ENCODE measurements around the gene GPR176. TPM values are rescaled to one million over a fixed set of nuclear protein-coding genes. Genes with fewer than 3 reads are reported as not detected.

The GPR176 gene
- total RNA-seq, 2 experiments from 2014 or later: 0.57 TPM; not detected in 1

DNA sequence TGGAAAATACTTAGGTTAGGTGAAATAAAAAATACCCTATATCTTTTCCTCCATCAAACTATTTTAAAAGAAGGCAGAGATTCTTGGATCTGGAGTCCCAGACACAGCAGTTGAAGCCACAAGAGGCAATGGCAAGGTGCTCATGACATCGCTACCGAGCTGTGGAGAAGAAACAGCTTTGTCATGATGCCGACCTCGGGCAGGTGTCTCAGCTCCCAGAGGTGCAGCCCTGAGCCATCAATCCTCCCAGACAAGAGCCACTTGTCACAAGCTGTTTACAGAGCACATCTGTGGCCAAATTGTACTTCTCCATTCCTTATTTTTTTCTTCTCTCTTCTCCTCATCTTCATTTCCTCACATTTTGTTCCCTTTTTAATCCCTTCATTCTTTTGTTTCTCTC, 50.8 kb downstream of the GPR176 start:
- Histone ChIP-seq H3K27ac (ENCODE audit: low read depth, low read length, poor library complexity, severe bottlenecking) (no peak overlapping the region), H3K4me2 (ENCODE audit: low read length) (no peak overlapping the region), H3K9me3 (ENCODE audit: low read length) (no peaks in the 10 kb centered on the region), H3K36me3 (ENCODE audit: insufficient read depth, low read length) (no peaks in the 10 kb centered on the region), H3K9me2 (ENCODE audit: insufficient read depth, low read length) (no peaks in the 10 kb centered on the region), H3K4me3 (ENCODE audit: low read depth, low read length, poor library complexity, severe bottlenecking) (no peak overlapping the region), H3K4me1 (ENCODE audit: insufficient read depth, low read length, poor library complexity, severe bottlenecking) (no peaks in the 10 kb centered on the region), H3K79me2 (ENCODE audit: insufficient read depth, low read depth, low read length) (no peaks in the 10 kb centered on the region), H2AFZ (ENCODE audit: low read length) (no peak overlapping the region), H4K20me1 (ENCODE audit: insufficient read depth, low read length) (no peaks in the 10 kb centered on the region)
- ChIA-PET CTCF (ENCODE audit: unreplicated experiment) (no interaction called here), POLR2A (no interaction called here)
- TF ChIP-seq EZH2phosphoT487 (IDR thresholded peaks at IDR 0.05; ENCODE audit: borderline replicate concordance, low read depth, low read length): no peak
- no TSS peak for BruUV-seq (replicated peaks)
- intact Hi-C loops (cut with micrococcal nuclease; ENCODE audit: unreplicated experiment): no loop called here
- DNase-seq (ENCODE audit: low spot score): no peak

DNA sequence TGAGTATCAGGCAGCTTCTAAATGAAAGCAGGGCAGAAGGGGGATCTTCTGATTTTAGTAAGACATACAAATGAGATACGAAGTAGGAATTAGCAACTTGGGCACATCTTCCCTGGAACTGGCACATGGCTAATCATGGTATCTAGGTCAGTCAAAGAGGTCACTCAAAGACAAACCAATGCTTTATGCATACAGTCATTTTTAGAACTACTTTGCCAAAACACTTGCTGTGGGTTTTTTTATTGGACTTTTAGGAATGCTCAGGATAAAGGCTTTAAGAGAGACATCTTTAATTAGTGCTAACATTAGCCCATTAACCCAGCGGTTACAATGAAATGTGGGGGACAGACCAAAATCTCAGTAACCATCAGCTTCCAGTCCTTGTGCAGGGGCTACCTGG, 51.7 kb downstream of the GPR176 start:
- H3K4me1 ChIP-seq (ENCODE audit: insufficient read depth, low read length, poor library complexity, severe bottlenecking): no peaks in the 10 kb centered on the region
- ChIA-PET POLR2A (interaction anchor here (0.6 kb wide), 1 partner anchor 15 kb away, joined by 3 read pairs; no protein-coding TSS in a partner anchor), CTCF (ENCODE audit: unreplicated experiment) (no interaction called here)
- H3K4me3 ChIP-seq (ENCODE audit: low read depth, low read length, poor library complexity, severe bottlenecking): no peak overlapping the region
- intact Hi-C loops (cut with micrococcal nuclease; ENCODE audit: unreplicated experiment): no loop called here
- no peaks in the 10 kb centered on the region for H4K20me1 ChIP-seq (ENCODE audit: insufficient read depth, low read length)
- H3K36me3 ChIP-seq (ENCODE audit: insufficient read depth, low read length): no peaks in the 10 kb centered on the region
- no peaks in the 10 kb centered on the region for H3K9me2 ChIP-seq (ENCODE audit: insufficient read depth, low read length)
- no peak overlapping the region for H3K27ac ChIP-seq (ENCODE audit: low read depth, low read length, poor library complexity, severe bottlenecking)
- H3K9me3 ChIP-seq (ENCODE audit: low read length): no peaks in the 10 kb centered on the region
- no TSS peak for BruUV-seq (replicated peaks)
- no peaks in the 10 kb centered on the region for H3K79me2 ChIP-seq (ENCODE audit: insufficient read depth, low read depth, low read length)
- no peak overlapping the region for H2AFZ ChIP-seq (ENCODE audit: low read length)
- H3K4me2 ChIP-seq (ENCODE audit: low read length): no peak overlapping the region
- TF ChIP-seq, protein P1, sequence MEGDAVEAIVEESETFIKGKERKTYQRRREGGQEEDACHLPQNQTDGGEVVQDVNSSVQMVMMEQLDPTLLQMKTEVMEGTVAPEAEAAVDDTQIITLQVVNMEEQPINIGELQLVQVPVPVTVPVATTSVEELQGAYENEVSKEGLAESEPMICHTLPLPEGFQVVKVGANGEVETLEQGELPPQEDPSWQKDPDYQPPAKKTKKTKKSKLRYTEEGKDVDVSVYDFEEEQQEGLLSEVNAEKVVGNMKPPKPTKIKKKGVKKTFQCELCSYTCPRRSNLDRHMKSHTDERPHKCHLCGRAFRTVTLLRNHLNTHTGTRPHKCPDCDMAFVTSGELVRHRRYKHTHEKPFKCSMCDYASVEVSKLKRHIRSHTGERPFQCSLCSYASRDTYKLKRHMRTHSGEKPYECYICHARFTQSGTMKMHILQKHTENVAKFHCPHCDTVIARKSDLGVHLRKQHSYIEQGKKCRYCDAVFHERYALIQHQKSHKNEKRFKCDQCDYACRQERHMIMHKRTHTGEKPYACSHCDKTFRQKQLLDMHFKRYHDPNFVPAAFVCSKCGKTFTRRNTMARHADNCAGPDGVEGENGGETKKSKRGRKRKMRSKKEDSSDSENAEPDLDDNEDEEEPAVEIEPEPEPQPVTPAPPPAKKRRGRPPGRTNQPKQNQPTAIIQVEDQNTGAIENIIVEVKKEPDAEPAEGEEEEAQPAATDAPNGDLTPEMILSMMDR (conservative IDR thresholded peaks at IDR 0.05; ENCODE audit: low read length): no peak
- TF ChIP-seq EZH2phosphoT487 (IDR thresholded peaks at IDR 0.05; ENCODE audit: borderline replicate concordance, low read depth, low read length): no peak
- DNase-seq (ENCODE audit: low spot score): no peak

DNA sequence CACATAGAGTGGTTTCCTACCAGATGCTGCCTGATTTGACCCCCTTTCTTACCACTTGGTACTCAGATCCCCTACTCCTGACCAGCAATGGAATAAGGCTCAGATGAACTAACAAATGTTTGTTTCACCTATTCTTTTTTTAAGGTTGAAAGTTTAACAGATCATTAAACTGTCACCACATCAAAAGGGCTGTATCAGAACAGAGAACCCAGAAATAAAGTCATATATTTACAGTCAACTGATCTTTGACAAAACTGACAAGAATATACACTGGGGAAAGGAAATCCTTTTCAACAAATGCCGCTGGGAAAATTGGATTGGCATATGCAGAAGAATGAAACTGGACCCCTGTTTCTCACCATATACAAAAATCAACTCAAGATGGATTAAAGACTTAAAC, 56.0 kb downstream of the GPR176 start:
- H4K20me1 ChIP-seq (ENCODE audit: insufficient read depth, low read length): no peaks in the 10 kb centered on the region
- intact Hi-C loops (cut with micrococcal nuclease; ENCODE audit: unreplicated experiment): no loop called here
- no peak overlapping the region for H3K27ac ChIP-seq (ENCODE audit: low read depth, low read length, poor library complexity, severe bottlenecking)
- CTCF ChIA-PET (ENCODE audit: unreplicated experiment): no interaction called here
- no peaks in the 10 kb centered on the region for H3K9me2 ChIP-seq (ENCODE audit: insufficient read depth, low read length)
- DNase-seq (ENCODE audit: low spot score): no peak
- no peaks in the 10 kb centered on the region for H3K79me2 ChIP-seq (ENCODE audit: insufficient read depth, low read depth, low read length)
- TF ChIP-seq, protein P1 (conservative IDR thresholded peaks at IDR 0.05; ENCODE audit: low read length): no peak
- TF ChIP-seq EZH2phosphoT487 (IDR thresholded peaks at IDR 0.05; ENCODE audit: borderline replicate concordance, low read depth, low read length): no peak
- H2AFZ ChIP-seq (ENCODE audit: low read length): no peak overlapping the region
- no TSS peak for BruUV-seq (replicated peaks)
- H3K36me3 ChIP-seq (ENCODE audit: insufficient read depth, low read length): no peaks in the 10 kb centered on the region
- no peak overlapping the region for H3K4me3 ChIP-seq (ENCODE audit: low read depth, low read length, poor library complexity, severe bottlenecking)
- no peaks in the 10 kb centered on the region for H3K4me1 ChIP-seq (ENCODE audit: insufficient read depth, low read length, poor library complexity, severe bottlenecking)
- H3K4me2 ChIP-seq (ENCODE audit: low read length): no peak overlapping the region
- POLR2A ChIA-PET: no interaction called here
- H3K9me3 ChIP-seq (ENCODE audit: low read length): no peaks in the 10 kb centered on the region

All from OCI-LY7 (cell line).